Kidney (tissue), 14 donors: ENCODE measurements around the gene FIGLA. TPM values are rescaled to one million over a fixed set of nuclear protein-coding genes. Genes with fewer than 3 reads are reported as not detected.
"Not testable (repeated sequence)": the region's sequence is repeated elsewhere in the genome, so short reads cannot be mapped to it uniquely, and the experiment has no call there.

ENCODE experiments used
- DNase-seq, 5 donors: peaks; one replicate each; pipeline ENCODE4 v3.0.0-alpha.2; 2013 to 2020
- FAIRE-seq: peaks from 2 replicates; lab custom pipeline; 2012; peaks lifted over from hg19 to GRCh38; lab: Jason Lieb, UNC
- H3K27ac ChIP-seq, 2 donors: one replicate each; pipeline ENCODE4 v1.7.0; 2013; ENCODE audit warnings: low read depth in 2 of 2, low read length in 2 of 2, inconsistent platforms in 1 of 2
- H3K27me3 ChIP-seq: one replicate; pipeline ENCODE4 v1.7.1; 2013; ENCODE audit warnings: low read length, inconsistent platforms; ENCODE audit not compliant: control insufficient read depth, insufficient read depth
- H3K36me3 ChIP-seq, 3 donors: one replicate each; pipeline versions ENCODE4 v1.7.0 to v1.7.1; 2013; ENCODE audit warnings: low read length in 3 of 3, control low read depth in 1 of 3, inconsistent platforms in 1 of 3; ENCODE audit not compliant: insufficient read depth in 3 of 3, control insufficient read depth in 2 of 3
- H3K4me1 ChIP-seq, 3 donors: one replicate each; pipeline versions ENCODE4 v1.7.0 to v1.7.1; 2013; ENCODE audit warnings: low read length in 3 of 3, inconsistent platforms in 1 of 3, low read depth in 1 of 3; ENCODE audit not compliant: control insufficient read depth in 2 of 3, insufficient read depth in 2 of 3
- H3K4me3 ChIP-seq, 3 donors: one replicate each; pipeline versions ENCODE4 v1.7.0 to v1.8.1; 2013; ENCODE audit warnings: low read length in 3 of 3, control low read depth in 1 of 3, inconsistent platforms in 1 of 3
- H3K9ac ChIP-seq, 3 donors: one replicate each; pipeline versions ENCODE4 v1.7.0 to v1.7.1; 2013; ENCODE audit warnings: low read length in 3 of 3, control low read depth in 1 of 3, inconsistent platforms in 1 of 3
- H3K9me3 ChIP-seq, 3 donors: one replicate each; pipeline versions ENCODE4 v1.7.0 to v1.7.1; 2013; ENCODE audit warnings: low read length in 3 of 3, control low read depth in 1 of 3, inconsistent platforms in 1 of 3; ENCODE audit not compliant: control insufficient read depth in 2 of 3, insufficient read depth in 1 of 3
- intact Hi-C: fragments of 100-400 bp; cut with DNase I; formaldehyde crosslinking; loops from one replicate; pipeline ENCODE4 v1.11.1; 2022
- polyA plus RNA-seq: library from polyadenylated mRNA; stranded (reverse); fragments of 350-450 nt; fragmentation: Illumina TruSeq; extraction: RNeasy Lipid Tissue Mini Kit (QIAGEN cat#74804); gene quantifications from one replicate; pipeline ENCODE4 v1.2.3, GENCODE V29; 2014; ENCODE audit warnings: low read depth, low replicate concordance; ENCODE audit not compliant: insufficient read depth
- total RNA-seq: library from RNA; stranded (reverse); fragmentation: NEBNext Ultra II Directional; extraction: Animal tissue kit (Norgen Biotek cat#: 25700); gene quantifications from one replicate; pipeline ENCODE4 v1.2.1, GENCODE V29; 2021
- TF ChIP-seq, protein P1 (sequence below): IDR thresholded peaks from 3 replicates; pipeline ENCODE4 v1.5.1; 2012; ENCODE audit warnings: mild to moderate bottlenecking, moderate library complexity, borderline replicate concordance; ENCODE audit not compliant: insufficient read depth; ENCODE audit errors: extremely low read depth
- donor health status: control.
- donor health status: control.
- donor health status: control.
- donor health status: control.
- donor health status: control.
- donor health status: DM: yes; HTN: yes; CAD: no.
- donor health status: Normal renal cell carcinoma (clear cell type).

The FIGLA gene
- total and polyA plus RNA-seq, 2 donors from 2014 or later: not detected

DNA sequence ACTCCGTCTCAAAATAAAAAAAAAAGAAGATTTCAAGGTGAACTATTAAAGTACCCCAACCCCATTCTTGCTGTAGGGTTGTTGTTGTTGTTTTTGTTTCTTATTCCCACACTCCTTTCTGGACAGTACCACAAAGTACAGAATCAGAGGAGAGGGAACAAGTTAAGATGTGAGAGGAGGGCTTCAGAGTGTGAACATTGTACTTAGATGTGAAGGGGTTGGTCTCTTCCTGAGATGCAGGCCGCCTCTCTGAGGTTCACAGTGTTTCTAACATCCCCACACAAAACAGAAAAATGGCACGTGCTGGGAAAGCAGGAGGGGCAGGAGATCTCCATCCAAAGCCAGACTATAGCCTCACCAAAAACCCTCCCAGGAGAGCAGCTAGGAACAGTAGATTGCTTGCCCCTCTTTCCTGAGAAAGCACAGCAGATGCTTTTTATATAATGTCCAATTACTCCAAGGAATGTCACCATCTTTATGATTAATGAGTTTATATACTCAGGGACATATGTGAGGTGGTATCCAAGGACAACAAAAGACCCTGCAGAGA lies 45.1 kb downstream of the FIGLA start:
- Histone ChIP-seq H3K27ac (no peak overlapping the region), H3K9me3 (no peaks in the 10 kb centered on the region), H3K4me1 (no peaks in the 10 kb centered on the region), H3K4me3 (no peak overlapping the region), H3K27me3 (no peaks in the 10 kb centered on the region), H3K36me3 (no peaks in the 10 kb centered on the region), H3K9ac (no peak overlapping the region)
- FAIRE-seq (no peak), DNase-seq (no peak)
- TF ChIP-seq, protein P1, sequence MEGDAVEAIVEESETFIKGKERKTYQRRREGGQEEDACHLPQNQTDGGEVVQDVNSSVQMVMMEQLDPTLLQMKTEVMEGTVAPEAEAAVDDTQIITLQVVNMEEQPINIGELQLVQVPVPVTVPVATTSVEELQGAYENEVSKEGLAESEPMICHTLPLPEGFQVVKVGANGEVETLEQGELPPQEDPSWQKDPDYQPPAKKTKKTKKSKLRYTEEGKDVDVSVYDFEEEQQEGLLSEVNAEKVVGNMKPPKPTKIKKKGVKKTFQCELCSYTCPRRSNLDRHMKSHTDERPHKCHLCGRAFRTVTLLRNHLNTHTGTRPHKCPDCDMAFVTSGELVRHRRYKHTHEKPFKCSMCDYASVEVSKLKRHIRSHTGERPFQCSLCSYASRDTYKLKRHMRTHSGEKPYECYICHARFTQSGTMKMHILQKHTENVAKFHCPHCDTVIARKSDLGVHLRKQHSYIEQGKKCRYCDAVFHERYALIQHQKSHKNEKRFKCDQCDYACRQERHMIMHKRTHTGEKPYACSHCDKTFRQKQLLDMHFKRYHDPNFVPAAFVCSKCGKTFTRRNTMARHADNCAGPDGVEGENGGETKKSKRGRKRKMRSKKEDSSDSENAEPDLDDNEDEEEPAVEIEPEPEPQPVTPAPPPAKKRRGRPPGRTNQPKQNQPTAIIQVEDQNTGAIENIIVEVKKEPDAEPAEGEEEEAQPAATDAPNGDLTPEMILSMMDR: no peak
- intact Hi-C loops: no loop called here

DNA sequence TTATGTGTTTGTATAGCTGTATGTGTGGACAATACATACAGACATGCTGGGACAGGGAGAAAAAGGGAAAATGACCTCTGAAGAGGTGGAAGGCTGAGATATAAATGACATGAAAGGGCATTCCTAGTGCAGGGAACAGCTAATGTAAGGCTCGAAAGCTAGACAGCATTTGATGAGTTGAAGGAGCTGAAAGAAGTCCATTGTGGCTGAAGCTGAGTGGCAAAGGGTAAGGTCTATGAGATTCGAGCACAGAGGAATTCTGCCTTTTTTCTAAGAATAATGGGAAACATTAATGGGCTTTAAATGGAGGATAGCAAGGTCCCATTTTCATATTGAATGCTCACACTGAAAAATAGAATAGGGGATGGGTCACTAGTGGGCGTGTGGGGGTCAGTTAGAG lies 46.0 kb downstream of the FIGLA start:
- Histone ChIP-seq H3K4me3 (no peak overlapping the region), H3K9ac (no peak overlapping the region), H3K27me3 (no peaks in the 10 kb centered on the region), H3K4me1 (no peaks in the 10 kb centered on the region), H3K27ac (no peak overlapping the region), H3K9me3 (no peaks in the 10 kb centered on the region), H3K36me3 (no peaks in the 10 kb centered on the region)
- DNase-seq (no peak), FAIRE-seq (no peak)
- intact Hi-C loops: no loop called here
- TF ChIP-seq, protein P1: no peak

DNA sequence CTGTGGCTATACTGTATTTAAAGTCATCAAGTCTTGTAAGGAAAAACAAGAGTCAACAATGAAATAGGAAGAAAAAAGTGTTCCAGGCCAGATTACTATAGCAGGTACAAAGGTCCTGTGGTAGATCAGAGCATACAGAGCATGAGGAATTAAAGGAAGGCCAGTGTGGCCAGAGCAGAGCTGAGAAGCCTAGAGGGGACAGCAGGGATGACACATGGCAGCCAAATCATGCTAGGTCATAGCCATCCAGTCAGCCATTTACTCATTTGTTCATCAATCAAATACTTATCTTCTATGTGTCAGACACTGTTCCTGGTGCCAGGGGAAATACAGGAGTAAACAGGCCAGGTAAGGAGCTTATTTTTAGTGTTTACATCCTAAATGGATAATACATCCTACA lies 46.8 kb downstream of the FIGLA start:
- H3K9me3 ChIP-seq: no peaks in the 10 kb centered on the region
- no peak overlapping the region for H3K9ac ChIP-seq
- intact Hi-C loops: no loop called here
- H3K27ac ChIP-seq: no peak overlapping the region
- no peaks in the 10 kb centered on the region for H3K36me3 ChIP-seq
- H3K4me3 ChIP-seq: no peak overlapping the region
- no peaks in the 10 kb centered on the region for H3K4me1 ChIP-seq
- FAIRE-seq (no peak), DNase-seq (no peak)
- H3K27me3 ChIP-seq: no peaks in the 10 kb centered on the region
- TF ChIP-seq, protein P1: no peak

DNA sequence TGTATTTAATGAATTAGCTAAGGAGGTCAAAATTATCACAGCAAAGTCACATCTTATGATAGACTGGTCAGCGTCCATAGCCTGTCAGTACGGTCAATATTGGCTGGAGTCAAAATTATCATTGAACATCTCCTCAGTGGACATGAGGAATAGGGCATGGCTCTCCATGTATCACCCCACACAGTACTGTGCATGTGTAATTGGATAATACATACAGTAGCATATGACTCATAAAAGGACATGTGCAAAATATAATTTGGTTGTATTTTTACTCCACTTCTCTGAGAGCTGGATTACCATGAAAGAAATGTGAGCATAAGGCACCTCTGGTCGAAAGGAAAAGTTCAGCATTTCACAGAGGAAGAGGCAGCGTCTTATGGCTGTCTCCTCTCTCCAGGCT lies 47.4 kb downstream of the FIGLA start:
- no peak for DNase-seq
- Histone ChIP-seq H3K36me3 (no peaks in the 10 kb centered on the region), H3K27ac (no peak overlapping the region), H3K9me3 (no peaks in the 10 kb centered on the region), H3K9ac (no peak overlapping the region), H3K4me1 (no peaks in the 10 kb centered on the region), H3K4me3 (no peak overlapping the region), H3K27me3 (no peaks in the 10 kb centered on the region)
- intact Hi-C loops: no loop called here
- TF ChIP-seq, protein P1: no peak
- FAIRE-seq: no peak

DNA sequence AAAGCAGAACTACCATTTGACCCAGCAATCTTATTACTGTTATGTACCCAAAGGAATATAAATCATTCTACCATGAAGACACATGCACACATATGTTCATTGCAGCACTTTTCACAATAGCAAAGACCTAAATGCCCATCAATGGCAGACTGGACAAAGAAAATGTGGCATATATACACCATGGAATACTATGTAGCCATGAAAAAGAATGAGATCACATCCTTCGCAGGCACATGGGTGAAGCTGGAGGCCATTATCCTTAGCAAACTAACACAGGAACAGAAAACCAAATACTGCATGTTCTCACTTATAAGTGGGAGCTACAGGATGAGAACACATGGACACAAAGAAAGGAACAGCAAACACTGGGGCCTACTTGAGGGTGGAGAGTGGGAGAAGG lies 51.0 kb downstream of the FIGLA start:
- H3K9me3 ChIP-seq, H3K36me3 ChIP-seq, H3K9ac ChIP-seq, FAIRE-seq, H3K27me3 ChIP-seq, H3K27ac ChIP-seq, H3K4me1 ChIP-seq, intact Hi-C loops, DNase-seq, H3K4me3 ChIP-seq: not testable (repeated sequence)
